Right lobe of liver (tissue), 6 donors: ENCODE results near the gene LRRN2. TPM values are rescaled to one million over a fixed set of nuclear protein-coding genes. Genes with fewer than 3 reads are reported as not detected.

ENCODE experiments used
- ATAC-seq, 4 donors: fragments of 200-7000 bp; cut with Tn5 transposase; one replicate each; pipeline ENCODE4 v1.9.1; 2020; ENCODE audit warnings: mild to moderate bottlenecking in 4 of 4, moderate library complexity in 4 of 4
- DNase-seq, 3 donors: peaks; one replicate each; pipeline ENCODE4 v3.0.0-alpha.2; 2020
- H3K27ac ChIP-seq, 3 donors: fragments of 200-600 bp; one replicate each; pipeline ENCODE4 v1.8.0; 2022
- H3K27me3 ChIP-seq, 2 donors: fragments of 200-600 bp; one replicate each; pipeline ENCODE4 v1.8.0; 2022
- H3K36me3 ChIP-seq, 4 donors: fragments of 200-600 bp; sonication (generic) in 1 of 4; one replicate each; pipeline versions ENCODE4 v1.5.1 to v1.8.0; 2017 to 2022; ENCODE audit warnings: control low read depth in 1 of 4
- H3K4me1 ChIP-seq, 4 donors: fragments of 200-600 bp; sonication (generic) in 1 of 4; one replicate each; pipeline versions ENCODE4 v1.5.1 to v1.8.0; 2017 to 2022; ENCODE audit warnings: control low read depth in 1 of 4
- H3K4me3 ChIP-seq, 3 donors: fragments of 200-600 bp; one replicate each; pipeline ENCODE4 v1.8.0; 2022
- H3K9me3 ChIP-seq, 4 donors: fragments of 200-600 bp; sonication (generic) in 1 of 4; one replicate each; pipeline versions ENCODE4 v1.5.1 to v1.8.0; 2017 to 2022; ENCODE audit warnings: control low read depth in 1 of 4
- POLR2A ChIP-seq: fragments of 450-650 bp; IDR thresholded peaks from one replicate; pipeline ENCODE4 v1.6.1; 2017; ENCODE audit warnings: antibody characterized with exemption, mild to moderate bottlenecking
- WGBS: methylation state at CpG from one replicate; pipeline ENCODE4 v1.1.6; 2018; ENCODE audit warnings: low coverage, low lambda C conversion rate; ENCODE audit not compliant: insufficient coverage; ENCODE audit errors: missing lambda C conversion rate; 5-methylcytosine and 5-hydroxymethylcytosine counted together
- intact Hi-C, 2 donors: fragments of 100-400 bp; cut with DNase I; formaldehyde crosslinking; loops; one replicate each; pipeline versions ENCODE4 v1.11.2 to v1.14.1; 2022
- total RNA-seq, 6 experiments: library from RNA; depleted of rRNA in 2 of 6; stranded (reverse); fragments of >200 nt in 2 of 6; fragmentation: NEBNext Ultra II Directional in 3 of 6; extraction: Animal tissue kit (Norgen Biotek cat#: 25700) in 3 of 6; gene quantifications; one replicate each; pipeline versions ENCODE4 v1.1.0 to v1.2.4, GENCODE V29; 2016 to 2023
- TF ChIP-seq, protein P1 (sequence below), 4 donors: fragments of 200-600 bp in 3 of 4; fragments of 450-650 bp in 1 of 4; IDR thresholded peaks; one replicate each; pipeline versions ENCODE4 v1.5.1 to v1.8.0; 2016 to 2022; ENCODE audit warnings: antibody characterized with exemption in 4 of 4, mild to moderate bottlenecking in 2 of 4
- donor health status: DM: no; HTN: yes; CAD: no.
- donor health status: DM: no; HTN: no; CAD: no.
- donor health status: DM: no; HTN: no; CAD: no.
- donor health status: DM: no; HTN: yes; CAD: no.
- donor health status: DM: no; HTN: yes; CAD: no.

Gene LRRN2
- total RNA-seq, 6 experiments from 2014 or later, result 0.07 to 0.78 (median 0.25) TPM

DNA sequence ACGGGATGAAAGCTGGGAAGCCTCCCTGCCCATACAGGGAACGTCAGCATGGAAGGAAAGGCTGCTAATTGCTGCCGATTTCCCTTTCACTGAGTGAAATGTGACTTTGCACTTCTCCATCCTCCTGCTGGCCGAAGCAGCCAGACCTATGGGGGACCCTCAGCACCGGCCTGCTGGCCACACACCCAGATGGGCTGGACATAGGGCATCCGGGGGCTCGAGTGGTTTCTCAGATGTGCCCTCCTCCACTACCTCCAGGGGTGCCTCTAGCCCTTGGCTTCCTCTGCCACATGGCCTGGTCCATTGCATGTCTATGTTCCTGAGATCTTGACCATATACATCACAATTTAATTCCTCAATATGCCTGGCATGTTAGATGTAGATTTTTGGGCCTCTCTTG is 79.7 kb downstream of the LRRN2 start:
- 35% methylated on average over 2 of the region's 7 CpGs for WGBS
- H3K27me3 ChIP-seq, result no peaks in the 10 kb centered on the region
- H3K36me3 ChIP-seq, result no peaks in the 10 kb centered on the region
- no peak overlapping the region for H3K27ac ChIP-seq
- H3K4me1 ChIP-seq, result peaks cover 0 to 3% (median 0%) of the 10 kb centered on the region in 4 donors
- ATAC-seq, result no peak
- TF ChIP-seq, protein P1, sequence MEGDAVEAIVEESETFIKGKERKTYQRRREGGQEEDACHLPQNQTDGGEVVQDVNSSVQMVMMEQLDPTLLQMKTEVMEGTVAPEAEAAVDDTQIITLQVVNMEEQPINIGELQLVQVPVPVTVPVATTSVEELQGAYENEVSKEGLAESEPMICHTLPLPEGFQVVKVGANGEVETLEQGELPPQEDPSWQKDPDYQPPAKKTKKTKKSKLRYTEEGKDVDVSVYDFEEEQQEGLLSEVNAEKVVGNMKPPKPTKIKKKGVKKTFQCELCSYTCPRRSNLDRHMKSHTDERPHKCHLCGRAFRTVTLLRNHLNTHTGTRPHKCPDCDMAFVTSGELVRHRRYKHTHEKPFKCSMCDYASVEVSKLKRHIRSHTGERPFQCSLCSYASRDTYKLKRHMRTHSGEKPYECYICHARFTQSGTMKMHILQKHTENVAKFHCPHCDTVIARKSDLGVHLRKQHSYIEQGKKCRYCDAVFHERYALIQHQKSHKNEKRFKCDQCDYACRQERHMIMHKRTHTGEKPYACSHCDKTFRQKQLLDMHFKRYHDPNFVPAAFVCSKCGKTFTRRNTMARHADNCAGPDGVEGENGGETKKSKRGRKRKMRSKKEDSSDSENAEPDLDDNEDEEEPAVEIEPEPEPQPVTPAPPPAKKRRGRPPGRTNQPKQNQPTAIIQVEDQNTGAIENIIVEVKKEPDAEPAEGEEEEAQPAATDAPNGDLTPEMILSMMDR (IDR thresholded peaks at IDR 0.05), result no peak
- TF ChIP-seq POLR2A, result no peak
- intact Hi-C loops, result no loop called here
- H3K4me3 ChIP-seq, result no peak overlapping the region
- no peaks in the 10 kb centered on the region for H3K9me3 ChIP-seq
- DNase-seq, result no peak

DNA sequence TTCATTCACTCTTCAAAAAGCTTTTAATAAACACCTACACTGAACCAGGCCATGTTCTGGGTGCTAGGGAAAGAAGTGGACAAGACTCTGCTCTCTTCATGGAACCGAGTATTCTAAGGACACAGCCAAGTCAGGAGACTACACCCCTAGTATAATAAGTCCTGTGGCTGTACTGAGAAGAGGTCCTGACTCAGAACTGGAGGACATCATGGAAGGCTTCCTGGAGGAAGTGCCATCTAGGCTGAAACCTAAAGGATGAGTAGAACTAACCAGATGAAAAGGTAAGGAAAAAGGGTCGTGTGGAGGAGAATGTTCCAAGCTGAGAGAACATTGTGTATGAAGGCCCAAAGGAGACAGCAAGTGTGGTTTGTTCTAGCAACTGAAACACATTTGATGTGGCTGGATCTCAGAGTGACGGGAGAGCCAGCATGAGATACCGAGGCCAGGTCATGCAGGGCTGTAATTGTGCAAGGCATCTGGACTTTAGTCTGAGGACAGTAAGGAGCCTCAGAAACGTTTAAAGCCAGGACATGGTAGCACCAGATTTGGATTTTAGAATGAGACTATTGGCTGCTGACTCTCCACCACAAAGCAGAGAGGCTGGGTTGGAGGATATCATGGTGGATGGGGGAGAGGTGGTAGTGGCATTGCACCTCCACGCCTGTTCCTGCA is 82.5 kb downstream of the LRRN2 start:
- peak; percentile 55 to 91 (median 65) for ATAC-seq
- Histone ChIP-seq H3K36me3 (no peaks in the 10 kb centered on the region), H3K4me3 (no peak overlapping the region)

DNA sequence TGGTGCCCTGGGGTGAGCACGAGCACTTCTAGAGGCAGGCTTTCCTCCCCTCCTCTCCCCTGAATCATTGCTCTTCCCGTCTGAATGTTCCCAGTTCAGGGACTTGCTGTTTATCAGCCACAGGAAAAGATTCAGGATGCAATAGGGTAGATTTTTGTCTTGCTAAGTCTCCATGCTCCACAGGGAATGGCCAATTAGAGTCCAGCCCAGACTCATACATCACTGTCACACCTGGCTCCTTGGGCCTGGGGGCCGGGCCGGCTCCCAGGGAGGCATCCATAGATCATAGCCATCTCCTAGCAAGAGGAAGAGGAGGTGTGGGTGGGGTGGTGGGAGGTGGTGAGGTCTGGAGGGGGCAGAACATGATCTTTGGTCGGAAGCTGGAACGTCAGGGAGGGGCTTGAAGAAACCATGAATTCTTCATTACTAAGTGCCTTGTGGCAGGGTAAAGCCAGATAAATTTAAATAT is 83.4 kb downstream of the LRRN2 start:
- WGBS, result 76% methylated on average over 4 of the region's 6 CpGs
- TF ChIP-seq, protein P1 (IDR thresholded peaks at IDR 0.05), result no peak
- no peak for TF ChIP-seq POLR2A
- H3K4me3 ChIP-seq, result no peak overlapping the region
- peaks cover 0 to 3% (median 0%) of the 10 kb centered on the region in 4 donors for H3K4me1 ChIP-seq
- ATAC-seq (no peak), DNase-seq (no peak)
- H3K36me3 ChIP-seq, result no peaks in the 10 kb centered on the region
- intact Hi-C loops, result no loop called here
- H3K9me3 ChIP-seq, result no peaks in the 10 kb centered on the region
- H3K27me3 ChIP-seq, result no peaks in the 10 kb centered on the region
- H3K27ac ChIP-seq, result no peak overlapping the region

More for the DNA sequence above, 82.5 kb downstream of the LRRN2 start:
- TF ChIP-seq, protein P1 (IDR thresholded peaks at IDR 0.05), result no peak
- no peak for TF ChIP-seq POLR2A
- no peak for DNase-seq
- H3K27ac ChIP-seq, result no peak overlapping the region
- H3K4me1 ChIP-seq, result peaks cover 0 to 3% (median 0%) of the 10 kb centered on the region in 4 donors
- intact Hi-C loops, result no loop called here
- H3K9me3 ChIP-seq, result no peaks in the 10 kb centered on the region
- 41% methylated on average over 5 of the region's 6 CpGs for WGBS
- no peaks in the 10 kb centered on the region for H3K27me3 ChIP-seq

DNA sequence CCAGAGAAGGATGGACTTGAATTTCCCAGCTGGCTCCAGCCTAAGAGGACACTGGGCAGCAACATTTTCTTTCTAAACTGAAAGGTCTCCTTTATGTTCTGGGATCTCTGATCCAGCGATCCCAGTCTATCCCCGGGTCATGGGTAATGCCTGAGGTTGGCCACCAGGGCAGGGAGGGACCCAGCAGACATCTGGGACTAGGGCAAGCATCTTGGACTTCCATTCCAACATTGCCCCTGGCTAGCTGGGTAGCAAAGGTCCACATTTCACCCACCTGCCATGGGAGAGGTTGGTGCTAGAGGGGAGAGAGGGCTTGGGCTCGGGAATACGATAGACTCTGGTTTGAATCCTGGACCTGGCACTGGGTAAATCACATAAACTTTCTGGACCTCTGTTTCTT is 84.6 kb downstream of the LRRN2 start:
- H3K4me1 ChIP-seq, result peaks cover 0 to 3% (median 0%) of the 10 kb centered on the region in 4 donors
- intact Hi-C loops, result no loop called here
- DNase-seq (no peak), ATAC-seq (no peak)
- no peak overlapping the region for H3K4me3 ChIP-seq
- H3K27me3 ChIP-seq, result no peaks in the 10 kb centered on the region
- no peaks in the 10 kb centered on the region for H3K9me3 ChIP-seq
- no peak for TF ChIP-seq POLR2A
- TF ChIP-seq, protein P1 (IDR thresholded peaks at IDR 0.05), result peak in 1 of 4 donors; percentile 7
- H3K27ac ChIP-seq, result no peak overlapping the region
- no peaks in the 10 kb centered on the region for H3K36me3 ChIP-seq
- WGBS, result 93% methylated on average over 3 of the region's 4 CpGs
